GM18517 (cell line): ENCODE measurements around the gene DUS4L.

Experiments used
- ATAC-seq: cut with Tn5 transposase; IDR thresholded peaks from one replicate; pipeline ENCODE4 v1.9.1; 2021; ENCODE audit warnings: mild to moderate bottlenecking, moderate library complexity; ENCODE audit not compliant: unreplicated experiment

Gene DUS4L

GRCh38 chr7:107613439-107613838 is 49.7 kb downstream of the DUS4L start:
- ATAC-seq, result no peak

- ATAC-seq, result no peak
These were observed 50.2 kb downstream of the DUS4L start for GRCh38 chr7:107613948-107614347.

GRCh38 chr7:107614425-107614824 is 50.7 kb downstream of the DUS4L start:
- ATAC-seq, result no peak

- ATAC-seq, result no peak
These were observed 52.3 kb downstream of the DUS4L start for GRCh38 chr7:107615910-107616680.

DNA sequence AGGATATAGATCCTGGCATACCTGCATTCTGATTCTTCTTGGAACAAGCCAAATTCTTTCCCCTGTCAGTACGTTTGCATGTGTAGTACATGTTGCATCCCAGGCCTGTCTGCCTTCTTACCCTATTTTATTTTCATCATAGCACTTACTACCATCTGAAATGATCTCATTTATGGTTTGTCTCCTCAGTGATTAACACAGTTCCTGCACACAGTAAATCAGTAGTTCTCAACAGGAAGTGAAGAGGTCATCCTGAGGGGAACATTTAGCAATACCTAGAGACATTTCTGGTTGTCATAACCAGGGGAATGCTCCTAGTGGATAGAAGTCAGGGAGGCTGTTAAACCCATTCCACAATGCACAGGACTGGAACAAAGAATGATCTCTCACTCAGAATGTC is 58.7 kb downstream of the DUS4L start:
- no peak for ATAC-seq

DNA sequence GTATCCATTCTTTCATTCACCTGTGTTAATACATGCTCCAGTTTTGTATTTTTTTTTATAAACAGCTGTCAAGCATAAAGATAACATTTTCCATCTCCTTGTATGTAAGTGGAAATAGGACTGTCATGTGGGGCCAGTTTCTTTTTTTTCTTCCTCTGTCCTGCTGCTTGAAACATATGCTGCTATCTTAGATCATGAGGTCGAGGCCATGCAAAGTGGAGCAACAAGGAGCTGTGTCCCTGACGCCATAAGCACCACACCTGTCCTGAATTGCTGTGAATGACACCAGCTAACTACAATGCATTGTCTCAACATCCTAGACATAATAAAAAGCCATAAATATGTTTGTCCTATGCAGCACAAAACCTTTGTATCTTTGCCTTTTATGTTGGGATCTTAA is 59.1 kb downstream of the DUS4L start:
- ATAC-seq, result no peak

- ATAC-seq, result no peak
These were observed 63.2 kb downstream of the DUS4L start for GRCh38 chr7:107627002-107627401.
